MCF 10A (cell line): ENCODE results near the gene PGAM4. TPM values are rescaled to one million over a fixed set of nuclear protein-coding genes. Genes with fewer than 3 reads are reported as not detected.
A peak's percentile ranks its signal among the peaks of the same experiment; 100 is the strongest.

Experiments
- BruUV-seq: library from RNA; stranded (reverse); fragments of 400-500 nt; replicated peaks from 2 replicates; lab custom pipeline; 2021; lab: Mats Ljungman, UMichigan
- CTCF ChIA-PET: fragments of 300-600 bp; sonication (Branson Sonifier 250); formaldehyde crosslinking; extraction: SDS; loops from one replicate; lab custom pipeline; 2021; ENCODE audit warnings: antibody characterized with exemption, inconsistent platforms; lab: Yijun Ruan, JAX
- POLR2A ChIA-PET: fragments of 300-600, 350-650 bp; sonication (Branson Sonifier 250); formaldehyde crosslinking; extraction: SDS; loops from one replicate; lab custom pipeline; 2020; ENCODE audit warnings: antibody characterized with exemption, inconsistent platforms; lab: Yijun Ruan, JAX
- DNase-seq: peaks from one replicate; pipeline ENCODE4 v3.0.0-alpha.2; 2018; ENCODE audit not compliant: unreplicated experiment
- H3K27ac Mint-ChIP-seq: one replicate; pipeline ENCODE4 v1.8.0; 2022; ENCODE audit warnings: mild to moderate bottlenecking, low read depth, mixed read lengths; ENCODE audit not compliant: unreplicated experiment
- H3K27me3 Mint-ChIP-seq: one replicate; pipeline ENCODE4 v1.8.0; 2022; ENCODE audit warnings: mixed read lengths; ENCODE audit not compliant: insufficient read depth, unreplicated experiment
- H3K36me3 Mint-ChIP-seq: one replicate; pipeline ENCODE4 v1.8.0; 2022; ENCODE audit warnings: mild to moderate bottlenecking, moderate library complexity, mixed read lengths; ENCODE audit not compliant: insufficient read depth, unreplicated experiment
- H3K4me1 Mint-ChIP-seq: one replicate; pipeline ENCODE4 v1.8.0; 2022; ENCODE audit warnings: mixed read lengths; ENCODE audit not compliant: insufficient read depth, unreplicated experiment
- H3K4me3 Mint-ChIP-seq: one replicate; pipeline ENCODE4 v1.8.0; 2022; ENCODE audit warnings: mild to moderate bottlenecking, moderate library complexity, mixed read lengths; ENCODE audit not compliant: unreplicated experiment
- H3K9me3 Mint-ChIP-seq: one replicate; pipeline ENCODE4 v1.8.0; 2022; ENCODE audit warnings: mixed read lengths; ENCODE audit not compliant: unreplicated experiment
- CTCF ChIP-seq: fragments of 200-600 bp; IDR thresholded peaks from one replicate; pipeline ENCODE4 v1.8.0; 2022; ENCODE audit warnings: antibody characterized with exemption, mild to moderate bottlenecking; ENCODE audit not compliant: unreplicated experiment
- intact Hi-C: fragments of 100-400 bp; cut with micrococcal nuclease; formaldehyde crosslinking; loops from 2 replicates; pipeline ENCODE4 v1.14.1; 2022
- total RNA-seq: library from RNA; stranded (reverse); gene quantifications from 2 replicates; pipeline ENCODE4 v1.2.3, GENCODE V29; 2022

The PGAM4 gene
- total RNA-seq, 1 experiment from 2014 or later = not detected

- H3K4me1 Mint-ChIP-seq = peaks cover 5% of the 10 kb centered on the region
- no peaks in the 10 kb centered on the region for H3K27me3 Mint-ChIP-seq
- no peak overlapping the region for H3K27ac Mint-ChIP-seq
- H3K9me3 Mint-ChIP-seq = no peaks in the 10 kb centered on the region
- BruUV-seq = no TSS peak
- POLR2A ChIA-PET = interaction anchor here (0.7 kb wide), 1 partner anchor 23 kb away, joined by 3 read pairs; no protein-coding TSS in a partner anchor
- CTCF ChIA-PET = interaction anchor here (1.2 to 1.7 kb wide), 2 partner anchors 89 to 93 kb away, joined by 3 to 7 read pairs; no protein-coding TSS in a partner anchor
- DNase-seq = peak; percentile 6
- H3K36me3 Mint-ChIP-seq = no peaks in the 10 kb centered on the region
- no peak for TF ChIP-seq CTCF
- intact Hi-C loops = no loop called here
- no peak overlapping the region for H3K4me3 Mint-ChIP-seq
Observed at GRCh38 chrX:77936299-77936698, 33.1 kb downstream of the PGAM4 start.

DNA sequence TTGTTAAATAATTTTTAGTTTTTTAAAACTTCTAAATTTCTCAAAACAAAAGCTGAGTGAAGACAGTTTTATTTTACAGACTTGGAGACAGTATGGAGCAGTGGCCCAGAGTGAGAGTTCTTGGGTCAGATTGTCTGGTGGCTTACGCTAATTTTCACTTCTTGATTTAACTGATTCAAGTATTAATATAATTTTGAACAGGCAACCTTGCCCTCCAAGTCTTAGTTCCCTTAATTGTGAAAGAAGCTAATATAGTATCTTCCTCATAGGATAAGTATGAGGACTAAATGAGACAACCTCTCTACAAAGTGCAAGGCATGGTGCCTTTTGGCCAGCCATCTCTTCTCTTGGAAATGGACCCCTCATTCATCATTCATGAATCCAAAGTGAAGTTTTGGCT is 33.6 kb downstream of the PGAM4 start:
- TF ChIP-seq CTCF = no peak
- peaks cover 5% of the 10 kb centered on the region for H3K4me1 Mint-ChIP-seq
- no peaks in the 10 kb centered on the region for H3K36me3 Mint-ChIP-seq
- CTCF ChIA-PET = interaction anchor here (0.5 to 1.7 kb wide), 3 partner anchors 49 to 94 kb away, joined by 3 to 7 read pairs (median 3); no protein-coding TSS in a partner anchor
- POLR2A ChIA-PET = no interaction called here
- H3K27ac Mint-ChIP-seq = no peak overlapping the region
- no peaks in the 10 kb centered on the region for H3K27me3 Mint-ChIP-seq
- no peaks in the 10 kb centered on the region for H3K9me3 Mint-ChIP-seq
- intact Hi-C loops = no loop called here
- BruUV-seq = no TSS peak
- no peak overlapping the region for H3K4me3 Mint-ChIP-seq
- DNase-seq = no peak

DNA sequence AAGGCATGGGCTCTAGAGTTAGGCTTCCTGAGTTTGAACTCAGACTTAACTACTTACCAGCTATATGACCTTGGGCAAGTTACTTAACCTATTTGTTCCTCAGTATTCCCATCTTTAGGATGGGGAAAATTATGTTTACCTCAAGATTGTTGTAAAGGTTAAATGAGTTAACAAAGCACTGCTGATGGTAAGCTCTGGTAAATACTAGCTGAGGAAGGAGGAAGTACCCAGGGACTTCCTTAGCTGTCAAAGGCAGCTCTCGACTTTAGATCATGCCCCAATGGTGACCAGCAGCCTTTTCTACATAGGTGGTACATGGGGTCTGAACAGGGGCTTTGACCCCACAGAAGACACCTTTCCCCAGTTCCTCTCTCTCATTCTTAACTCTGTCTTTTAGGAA is 38.9 kb downstream of the PGAM4 start:
- TF ChIP-seq CTCF = no peak
- Mint-ChIP-seq H3K9me3 (peaks cover 7% of the 10 kb centered on the region), H3K4me1 (no peaks in the 10 kb centered on the region), H3K4me3 (no peak overlapping the region), H3K36me3 (no peaks in the 10 kb centered on the region), H3K27ac (no peak overlapping the region), H3K27me3 (no peaks in the 10 kb centered on the region)
- ChIA-PET POLR2A (no interaction called here), CTCF (interaction anchor here (1.2 kb wide), 1 partner anchor 94 kb away, joined by 3 read pairs; no protein-coding TSS in a partner anchor)
- no TSS peak for BruUV-seq
- intact Hi-C loops = no loop called here
- DNase-seq = no peak

DNA sequence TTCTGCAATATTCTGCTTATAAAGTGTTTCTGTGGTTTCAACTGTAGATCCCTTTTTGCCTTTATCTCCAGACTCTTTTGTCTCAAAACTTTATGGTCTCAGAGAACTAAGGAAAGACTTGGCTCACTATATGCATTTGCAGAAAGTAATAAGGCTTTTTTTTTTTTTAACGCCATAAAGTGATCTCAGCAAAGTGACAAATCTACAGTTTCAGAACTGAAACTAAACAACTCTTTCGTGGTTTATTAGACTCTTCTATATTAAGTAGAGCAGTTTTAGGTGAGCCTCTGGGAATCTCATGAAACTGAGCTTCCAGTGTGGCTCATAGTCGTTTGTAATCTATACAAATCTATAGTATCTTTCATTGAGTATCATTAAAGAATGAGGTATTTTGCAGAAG is 43.7 kb downstream of the PGAM4 start:
- intact Hi-C loops = no loop called here
- POLR2A ChIA-PET = no interaction called here
- H3K4me1 Mint-ChIP-seq = no peaks in the 10 kb centered on the region
- CTCF ChIA-PET = interaction anchor here (0.6 kb wide), 1 partner anchor 17 kb away, joined by 6 read pairs; no protein-coding TSS in a partner anchor
- no peak overlapping the region for H3K27ac Mint-ChIP-seq
- no peak for DNase-seq
- peak overlapping the region; percentile 23 for H3K4me3 Mint-ChIP-seq
- TF ChIP-seq CTCF = no peak
- no peaks in the 10 kb centered on the region for H3K27me3 Mint-ChIP-seq
- H3K36me3 Mint-ChIP-seq = no peaks in the 10 kb centered on the region
- peaks cover 13% of the 10 kb centered on the region for H3K9me3 Mint-ChIP-seq
- no TSS peak for BruUV-seq
